Measurements from ENCODE around the gene NFIA.

Gene NFIA

GRCh38 chr1:61368366-61368765, 286.0 kb downstream of the NFIA start:
- no peak for DNase-seq (ENCODE audit: low read depth, low spot score)

GRCh38 chr1:61368876-61369275, 286.5 kb downstream of the NFIA start:
- no peak for DNase-seq (ENCODE audit: low read depth, low spot score)

GRCh38 chr1:61370177-61370912, 288.0 kb downstream of the NFIA start:
- DNase-seq (ENCODE audit: low read depth, low spot score), result no peak

GRCh38 chr1:61370913-61371279, 288.5 kb downstream of the NFIA start:
- no peak for DNase-seq (ENCODE audit: low read depth, low spot score)

GRCh38 chr1:61372944-61373343, 290.6 kb downstream of the NFIA start:
- DNase-seq (ENCODE audit: low read depth, low spot score), result no peak

- no peak for DNase-seq (ENCODE audit: low read depth, low spot score)
Observed at GRCh38 chr1:61374156-61374555, 291.8 kb downstream of the NFIA start.

GRCh38 chr1:61375082-61375880, 292.9 kb downstream of the NFIA start:
- DNase-seq (ENCODE audit: low read depth, low spot score), result no peak

GRCh38 chr1:61376151-61376550, 293.8 kb downstream of the NFIA start:
- no peak for DNase-seq (ENCODE audit: low read depth, low spot score)

GRCh38 chr1:61377242-61377958, 295.0 kb downstream of the NFIA start:
- DNase-seq (ENCODE audit: low read depth, low spot score), result no peak

- DNase-seq (ENCODE audit: low read depth, low spot score), result no peak
Observed at GRCh38 chr1:61378494-61379180, 296.3 kb downstream of the NFIA start.

- DNase-seq (ENCODE audit: low read depth, low spot score), result no peak
Observed at GRCh38 chr1:61379693-61380092, 297.3 kb downstream of the NFIA start.

GRCh38 chr1:61380561-61380960, 298.2 kb downstream of the NFIA start:
- DNase-seq (ENCODE audit: low read depth, low spot score), result no peak

GRCh38 chr1:61386323-61386722, 304.0 kb downstream of the NFIA start:
- no peak for DNase-seq (ENCODE audit: low read depth, low spot score)

GRCh38 chr1:61386770-61387169, 304.4 kb downstream of the NFIA start:
- DNase-seq (ENCODE audit: low read depth, low spot score), result no peak

- DNase-seq (ENCODE audit: low read depth, low spot score), result no peak
Observed at GRCh38 chr1:61387829-61388228, 305.5 kb downstream of the NFIA start.

- no peak for DNase-seq (ENCODE audit: low read depth, low spot score)
Observed at GRCh38 chr1:61388566-61388965, 306.2 kb downstream of the NFIA start.

- DNase-seq (ENCODE audit: low read depth, low spot score), result no peak
Observed at GRCh38 chr1:61389194-61389925, 307.0 kb downstream of the NFIA start.

- no peak for DNase-seq (ENCODE audit: low read depth, low spot score)
Observed at GRCh38 chr1:61389926-61390845, 307.8 kb downstream of the NFIA start.

- DNase-seq (ENCODE audit: low read depth, low spot score), result no peak
Observed at GRCh38 chr1:61391730-61392129, 309.4 kb downstream of the NFIA start.

All from iPS DF 19.7 (cell line).